A673 (cell line): Measurements from ENCODE around the gene FLT3.

Experiments used
- CTCF ChIP-seq: fragments of 300-800, 200-600 bp; sonication (generic); conservative IDR thresholded peaks from 2 replicates; pipeline ENCODE4 v1.5.1; 2017; ENCODE audit warnings: low read depth, mild to moderate bottlenecking, antibody characterized with exemption, low read length, moderate library complexity, mixed read lengths
- EZH2 ChIP-seq: fragments of 200-600 bp; sonication (generic); IDR thresholded peaks from 2 replicates; pipeline ENCODE4 v1.6.1; 2017; ENCODE audit warnings: borderline replicate concordance, low read depth, mild to moderate bottlenecking, mixed read lengths, antibody characterized with exemption, low read length; ENCODE audit not compliant: poor library complexity, severe bottlenecking

DNA sequence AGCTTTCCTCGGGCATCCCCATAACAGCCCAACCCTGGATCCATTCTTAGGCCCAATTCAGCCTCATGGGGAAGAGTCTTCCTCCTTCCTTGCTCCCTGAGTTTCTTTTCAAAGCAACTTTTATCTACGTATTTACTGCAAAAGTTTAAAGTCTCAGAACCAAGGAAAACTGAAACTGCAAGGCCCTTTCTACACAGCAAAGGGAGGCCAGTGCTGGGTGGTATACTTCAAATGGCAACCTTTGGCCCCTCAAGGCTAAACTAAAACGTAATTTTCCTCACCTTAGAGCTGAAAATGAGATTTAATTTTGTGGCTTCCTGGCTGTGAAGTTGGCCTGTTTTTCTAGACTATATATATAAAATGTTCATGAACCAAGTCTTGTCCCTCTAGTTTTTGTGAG is 136.9 kb downstream of the FLT3 start:
- TF ChIP-seq CTCF (no peak), EZH2 (no peak)
